ENCODE results near the gene EVX2.

The EVX2 gene

GRCh38 chr2:176130957-176131847, 47.4 kb upstream of the EVX2 start:
- peaks cover 38 to 98% (median 91%) of the 10 kb centered on the region in 3 experiments for H3K27me3 ChIP-seq (ENCODE audit: control insufficient read depth in 3 of 3, insufficient read depth in 3 of 3, low read depth in 1 of 3, low read length in 3 of 3)
- H3K18ac ChIP-seq (ENCODE audit: low read length): no peak overlapping the region
- no CpG with 5 or more reads among the region's 15 CpGs for WGBS, 2 donors (ENCODE audit: extremely low coverage in 2 of 2, insufficient read length in 2 of 2, insufficient replicate concordance in 1 of 2)
- H3K36me3 ChIP-seq (replicated peaks in 1 of 2; ENCODE audit: control insufficient read depth in 2 of 2, insufficient read depth in 2 of 2, low read length in 2 of 2): no peaks in the 10 kb centered on the region
- H3K27ac ChIP-seq (replicated peaks; ENCODE audit: low read length): no peak overlapping the region
- H3K4me1 ChIP-seq (ENCODE audit: control insufficient read depth in 2 of 2, insufficient read depth in 1 of 2, low read depth in 1 of 2, low read length in 2 of 2): peaks cover 0 to 5% of the 10 kb centered on the region in 2 donors
- H2BK12ac ChIP-seq (ENCODE audit: low read length): no peak overlapping the region
- no peak overlapping the region for H3K4me3 ChIP-seq (ENCODE audit: low read length in 2 of 2)
- no peak overlapping the region for H2BK120ac ChIP-seq (ENCODE audit: low read depth, low read length)
- H3K4ac ChIP-seq (ENCODE audit: low read length): no peak overlapping the region
- H4K91ac ChIP-seq (ENCODE audit: low read depth, low read length, poor library complexity): no peak overlapping the region
- no peak overlapping the region for H3K14ac ChIP-seq (ENCODE audit: low read length)
- H3K79me1 ChIP-seq (ENCODE audit: low read depth, low read length): no peaks in the 10 kb centered on the region
- no peak for DNase-seq (ENCODE audit: low spot score)
- no peak overlapping the region for H2AK5ac ChIP-seq (ENCODE audit: low read depth, low read length)
- no peak overlapping the region for H2AFZ ChIP-seq (ENCODE audit: low read length)
- peaks cover 0 to 2% of the 10 kb centered on the region in 2 donors for H3K9me3 ChIP-seq (replicated peaks in 1 of 2; ENCODE audit: control insufficient read depth in 2 of 2, insufficient read depth in 1 of 2, low read depth in 1 of 2, low read length in 2 of 2)
- no peak overlapping the region for H3K4me2 ChIP-seq (ENCODE audit: insufficient read depth, low read length, poor library complexity, severe bottlenecking)
- H2BK5ac ChIP-seq (ENCODE audit: low read length): no peak overlapping the region
- H3K23ac ChIP-seq (ENCODE audit: low read depth, low read length, poor library complexity): no peak overlapping the region
- H4K8ac ChIP-seq (ENCODE audit: low read depth, low read length): no peak overlapping the region
- no peak overlapping the region for H2BK15ac ChIP-seq (ENCODE audit: low read length)
- H3K9ac ChIP-seq (ENCODE audit: low read depth, low read length, poor library complexity): no peak overlapping the region

DNA sequence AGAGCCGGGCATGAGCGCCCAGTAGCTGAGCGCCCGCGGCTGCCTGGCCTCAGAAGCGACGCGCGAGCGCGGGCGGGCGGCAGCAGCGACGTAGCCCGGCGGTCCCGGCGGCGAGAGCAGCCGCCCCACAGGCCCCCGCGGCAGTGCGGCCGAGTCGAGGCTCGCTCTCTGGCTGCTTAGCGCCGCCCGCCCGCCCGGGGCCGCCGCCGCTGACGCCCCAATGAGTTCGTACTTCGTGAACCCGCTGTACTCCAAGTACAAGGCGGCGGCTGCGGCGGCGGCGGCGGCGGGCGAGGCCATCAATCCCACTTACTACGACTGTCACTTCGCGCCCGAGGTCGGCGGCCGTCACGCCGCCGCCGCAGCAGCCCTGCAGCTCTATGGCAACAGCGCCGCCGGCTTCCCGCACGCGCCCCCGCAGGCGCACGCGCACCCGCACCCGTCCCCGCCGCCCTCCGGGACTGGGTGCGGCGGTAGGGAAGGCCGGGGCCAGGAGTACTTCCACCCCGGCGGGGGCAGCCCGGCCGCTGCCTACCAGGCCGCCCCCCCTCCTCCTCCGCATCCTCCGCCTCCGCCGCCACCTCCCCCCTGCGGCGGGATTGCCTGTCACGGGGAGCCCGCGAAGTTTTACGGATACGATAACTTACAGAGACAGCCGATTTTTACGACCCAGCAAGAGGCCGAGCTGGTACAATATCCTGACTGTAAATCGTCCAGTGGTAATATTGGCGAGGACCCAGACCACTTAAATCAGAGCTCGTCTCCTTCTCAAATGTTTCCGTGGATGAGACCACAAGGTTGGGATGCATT, 46.6 kb upstream of the EVX2 start:
- no peak overlapping the region for H4K91ac ChIP-seq (ENCODE audit: low read depth, low read length, poor library complexity)
- H3K18ac ChIP-seq (ENCODE audit: low read length): no peak overlapping the region
- no peak overlapping the region for H2BK5ac ChIP-seq (ENCODE audit: low read length)
- H3K9me3 ChIP-seq (replicated peaks in 1 of 2; ENCODE audit: control insufficient read depth in 2 of 2, insufficient read depth in 1 of 2, low read depth in 1 of 2, low read length in 2 of 2): no peaks in the 10 kb centered on the region
- H3K23ac ChIP-seq (ENCODE audit: low read depth, low read length, poor library complexity): peak overlapping the region; percentile 30
- peak overlapping the region; percentile 27 to 68 for H3K4me3 ChIP-seq (ENCODE audit: low read length in 2 of 2)
- peaks cover 33 to 98% (median 90%) of the 10 kb centered on the region in 3 experiments for H3K27me3 ChIP-seq (ENCODE audit: control insufficient read depth in 3 of 3, insufficient read depth in 3 of 3, low read depth in 1 of 3, low read length in 3 of 3)
- H3K4me2 ChIP-seq (ENCODE audit: insufficient read depth, low read length, poor library complexity, severe bottlenecking): peak overlapping the region; percentile 67
- H3K36me3 ChIP-seq (replicated peaks in 1 of 2; ENCODE audit: control insufficient read depth in 2 of 2, insufficient read depth in 2 of 2, low read length in 2 of 2): no peaks in the 10 kb centered on the region
- H2BK12ac ChIP-seq (ENCODE audit: low read length): no peak overlapping the region
- no peak overlapping the region for H3K27ac ChIP-seq (replicated peaks; ENCODE audit: low read length)
- no peak overlapping the region for H4K8ac ChIP-seq (ENCODE audit: low read depth, low read length)
- H2BK15ac ChIP-seq (ENCODE audit: low read length): no peak overlapping the region
- H2AFZ ChIP-seq (ENCODE audit: low read length): peak overlapping the region; percentile 87
- H3K9ac ChIP-seq (ENCODE audit: low read depth, low read length, poor library complexity): no peak overlapping the region
- no peaks in the 10 kb centered on the region for H3K79me1 ChIP-seq (ENCODE audit: low read depth, low read length)
- peaks cover 0 to 5% of the 10 kb centered on the region in 2 donors for H3K4me1 ChIP-seq (ENCODE audit: control insufficient read depth in 2 of 2, insufficient read depth in 1 of 2, low read depth in 1 of 2, low read length in 2 of 2)
- H2AK5ac ChIP-seq (ENCODE audit: low read depth, low read length): no peak overlapping the region
- H3K4ac ChIP-seq (ENCODE audit: low read length): no peak overlapping the region
- WGBS, 2 donors (ENCODE audit: extremely low coverage in 2 of 2, insufficient read length in 2 of 2, insufficient replicate concordance in 1 of 2): no CpG with 5 or more reads among the region's 100 CpGs
- no peak overlapping the region for H2BK120ac ChIP-seq (ENCODE audit: low read depth, low read length)
- DNase-seq (ENCODE audit: low spot score): no peak
- H3K14ac ChIP-seq (ENCODE audit: low read length): no peak overlapping the region

DNA sequence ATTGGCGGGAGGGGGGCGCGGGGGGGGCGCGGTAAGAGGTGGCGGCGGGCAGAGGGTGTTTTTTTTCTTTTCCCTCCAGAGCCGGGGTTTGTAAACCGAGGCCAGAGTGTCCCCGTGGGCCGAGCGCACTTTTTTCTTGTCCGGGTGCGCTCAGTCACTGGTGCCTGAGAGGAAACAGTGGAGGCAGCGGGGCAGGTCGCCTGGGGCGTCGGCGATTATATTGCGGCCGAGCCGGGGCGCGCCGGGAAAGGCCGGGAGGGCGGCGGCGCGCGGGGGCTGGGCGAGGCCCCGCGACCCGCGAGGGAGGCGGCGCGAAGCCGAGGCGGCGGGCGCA, 46.0 kb upstream of the EVX2 start:
- no CpG with 5 or more reads among the region's 43 CpGs for whole genome bisulfite sequencing, 2 donors (ENCODE audit: extremely low coverage in 2 of 2, insufficient read length in 2 of 2, insufficient replicate concordance in 1 of 2)
- Histone ChIP-seq H3K23ac (ENCODE audit: low read depth, low read length, poor library complexity) (peak overlapping the region; percentile 30), H3K27me3 (ENCODE audit: control insufficient read depth in 3 of 3, insufficient read depth in 3 of 3, low read depth in 1 of 3, low read length in 3 of 3) (peaks cover 34 to 98% (median 90%) of the 10 kb centered on the region in 3 experiments), H3K9ac (ENCODE audit: low read depth, low read length, poor library complexity) (no peak overlapping the region), H3K18ac (ENCODE audit: low read length) (no peak overlapping the region), H3K9me3 (replicated peaks in 1 of 2; ENCODE audit: control insufficient read depth in 2 of 2, insufficient read depth in 1 of 2, low read depth in 1 of 2, low read length in 2 of 2) (no peaks in the 10 kb centered on the region), H3K79me1 (ENCODE audit: low read depth, low read length) (no peaks in the 10 kb centered on the region), H2BK12ac (ENCODE audit: low read length) (no peak overlapping the region), H3K4me1 (ENCODE audit: control insufficient read depth in 2 of 2, insufficient read depth in 1 of 2, low read depth in 1 of 2, low read length in 2 of 2) (peaks cover 0 to 5% of the 10 kb centered on the region in 2 donors), H2BK120ac (ENCODE audit: low read depth, low read length) (no peak overlapping the region), H2AK5ac (ENCODE audit: low read depth, low read length) (no peak overlapping the region), H2BK5ac (ENCODE audit: low read length) (no peak overlapping the region), H3K4me2 (ENCODE audit: insufficient read depth, low read length, poor library complexity, severe bottlenecking) (peak overlapping the region; percentile 67), H3K4ac (ENCODE audit: low read length) (no peak overlapping the region), H2AFZ (ENCODE audit: low read length) (peak overlapping the region; percentile 87), H3K4me3 (ENCODE audit: low read length in 2 of 2) (peak overlapping the region; percentile 27 to 68), H4K91ac (ENCODE audit: low read depth, low read length, poor library complexity) (no peak overlapping the region), H4K8ac (ENCODE audit: low read depth, low read length) (no peak overlapping the region), H3K36me3 (replicated peaks in 1 of 2; ENCODE audit: control insufficient read depth in 2 of 2, insufficient read depth in 2 of 2, low read length in 2 of 2) (no peaks in the 10 kb centered on the region), H3K27ac (replicated peaks; ENCODE audit: low read length) (no peak overlapping the region), H2BK15ac (ENCODE audit: low read length) (no peak overlapping the region), H3K14ac (ENCODE audit: low read length) (no peak overlapping the region)
- DNase-seq (ENCODE audit: low spot score): no peak
